ENCODE data around the gene PARD6G.

PARD6G gene

DNA sequence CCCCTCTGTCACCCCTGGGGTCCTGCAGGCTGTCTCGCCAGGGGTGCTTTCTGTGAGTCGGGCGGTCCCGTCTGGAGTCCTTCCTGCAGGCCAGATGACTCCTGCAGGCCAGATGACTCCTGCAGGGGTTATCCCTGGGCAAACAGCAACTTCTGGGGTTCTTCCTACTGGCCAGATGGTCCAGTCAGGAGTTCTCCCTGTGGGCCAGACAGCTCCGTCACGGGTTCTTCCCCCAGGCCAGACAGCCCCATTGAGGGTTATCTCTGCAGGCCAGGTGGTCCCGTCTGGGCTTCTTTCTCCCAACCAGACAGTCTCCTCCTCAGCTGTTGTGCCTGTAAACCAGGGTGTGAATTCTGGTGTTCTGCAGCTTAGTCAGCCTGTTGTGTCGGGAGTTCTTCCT, 110.6 kb downstream of the PARD6G start:
- no peak for DNase-seq

DNA sequence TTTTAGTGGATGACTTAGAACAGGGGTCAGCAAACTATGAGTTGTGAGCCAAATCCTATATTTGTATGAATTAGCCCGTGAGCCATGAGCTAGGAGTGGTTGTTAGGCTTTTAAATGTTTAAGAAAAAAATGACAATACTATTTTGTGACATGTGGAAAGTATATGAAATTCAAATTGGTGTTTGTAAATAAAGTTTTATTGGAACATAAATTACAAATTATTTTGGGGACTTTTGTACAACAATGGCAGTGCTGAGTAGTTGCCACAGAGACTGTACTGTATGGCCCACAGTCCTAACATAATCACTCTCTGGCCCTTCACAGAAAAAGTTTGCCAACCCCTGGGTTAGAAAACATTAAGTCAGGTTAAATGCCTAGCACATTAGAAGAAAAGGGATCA, 112.2 kb downstream of the PARD6G start:
- DNase-seq = no peak

DNA sequence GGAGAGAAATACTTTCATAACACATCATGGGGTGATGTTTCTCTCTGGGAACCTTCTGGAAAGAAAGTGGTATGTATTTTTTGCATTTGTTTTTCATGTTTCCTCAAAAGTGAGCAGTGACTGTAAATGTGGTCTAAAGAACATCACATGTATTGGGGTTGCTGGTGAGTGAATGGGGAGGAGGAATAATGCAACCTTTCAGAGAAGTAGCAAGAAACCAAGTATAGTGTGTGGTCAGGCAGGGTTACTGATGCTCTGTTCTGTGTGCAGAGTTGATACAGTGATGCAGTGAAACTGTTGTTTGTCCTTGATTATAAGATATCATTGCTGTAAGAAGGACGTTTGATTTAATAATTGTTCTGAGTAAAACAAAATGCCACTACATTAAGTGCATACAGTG, 114.2 kb downstream of the PARD6G start:
- DNase-seq = no peak

DNA sequence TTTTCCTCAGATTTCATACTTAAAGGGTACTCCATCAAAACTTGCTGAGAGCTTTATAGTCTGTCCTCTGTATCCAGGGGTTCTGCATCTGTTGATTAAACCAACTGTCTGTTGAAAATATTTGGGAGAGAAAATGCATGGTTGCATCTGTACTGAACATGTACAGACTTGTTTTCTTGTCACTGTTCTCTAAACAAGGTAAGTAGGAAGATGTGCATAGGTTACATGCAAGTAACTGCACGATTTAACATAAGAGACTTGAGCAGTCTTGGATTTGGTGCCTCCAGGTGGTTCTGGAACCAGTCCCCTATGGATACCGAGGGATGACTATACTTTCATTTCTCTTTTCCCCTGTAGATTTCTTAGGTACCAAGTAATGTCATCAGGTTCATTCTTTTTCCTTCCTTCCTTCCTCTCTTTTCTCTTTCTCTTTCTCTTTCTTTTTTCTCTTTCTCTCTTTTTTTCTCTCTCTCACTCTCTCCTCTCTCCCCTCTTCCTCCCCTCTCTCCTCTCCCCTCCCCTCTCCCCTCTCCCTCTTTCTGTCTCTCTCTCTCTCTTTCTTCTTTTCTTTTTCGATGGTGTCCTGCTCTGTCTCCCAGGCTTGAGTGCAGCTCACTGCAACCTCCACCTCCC, 115.0 kb downstream of the PARD6G start:
- DNase-seq = no peak

DNA sequence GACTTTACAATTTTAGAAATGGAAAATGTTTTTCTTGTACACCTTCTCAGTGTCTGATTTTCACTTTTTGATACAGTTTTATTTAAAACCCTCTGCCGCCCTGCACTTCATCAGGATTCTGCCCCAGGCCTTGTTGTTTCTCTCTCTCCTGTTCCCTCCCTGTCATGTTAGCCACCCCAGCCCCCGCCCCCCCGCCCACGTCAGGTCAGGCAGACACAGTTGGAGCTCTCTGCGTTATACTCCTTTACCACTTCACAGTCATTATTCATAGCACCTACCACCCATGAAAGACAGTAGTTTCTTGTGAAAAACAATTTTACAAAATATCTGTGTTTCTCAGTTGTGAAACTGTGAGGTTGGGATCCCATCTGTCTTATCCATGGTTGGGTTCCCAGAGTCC, 116.8 kb downstream of the PARD6G start:
- DNase-seq = no peak

DNA sequence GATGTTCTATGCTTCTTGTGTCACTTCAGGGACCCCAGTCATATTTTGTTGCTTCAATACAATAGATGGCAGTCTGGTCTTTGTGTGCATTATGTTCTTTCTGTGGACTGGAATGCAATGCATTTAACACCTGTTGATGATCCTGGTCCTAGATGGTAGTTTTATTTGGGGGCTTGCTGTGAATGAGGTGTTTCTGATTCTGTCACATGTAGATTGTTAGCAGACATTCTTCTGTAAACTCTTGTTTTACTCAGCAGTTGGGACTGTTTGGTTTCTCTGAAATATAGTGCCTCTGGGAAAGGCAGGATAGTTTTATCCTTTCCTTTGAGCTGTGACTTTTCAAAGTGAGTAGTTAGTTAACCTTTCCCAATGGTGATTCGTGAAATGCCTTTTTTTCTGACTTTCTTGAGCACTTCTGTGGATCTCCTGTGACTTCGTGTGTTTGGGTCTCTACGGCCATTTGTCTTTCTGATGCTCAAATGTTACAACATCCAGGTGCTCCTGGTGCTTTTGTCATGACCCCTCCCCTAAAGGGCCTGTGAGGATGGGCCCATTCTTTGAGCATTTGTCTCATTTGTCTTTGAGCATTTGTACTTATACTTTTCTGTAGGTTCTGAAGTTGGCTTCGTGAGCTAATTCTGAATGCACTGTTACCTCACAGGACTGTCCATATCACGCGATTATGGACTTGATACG, 117.5 kb downstream of the PARD6G start:
- no peak for DNase-seq

DNA sequence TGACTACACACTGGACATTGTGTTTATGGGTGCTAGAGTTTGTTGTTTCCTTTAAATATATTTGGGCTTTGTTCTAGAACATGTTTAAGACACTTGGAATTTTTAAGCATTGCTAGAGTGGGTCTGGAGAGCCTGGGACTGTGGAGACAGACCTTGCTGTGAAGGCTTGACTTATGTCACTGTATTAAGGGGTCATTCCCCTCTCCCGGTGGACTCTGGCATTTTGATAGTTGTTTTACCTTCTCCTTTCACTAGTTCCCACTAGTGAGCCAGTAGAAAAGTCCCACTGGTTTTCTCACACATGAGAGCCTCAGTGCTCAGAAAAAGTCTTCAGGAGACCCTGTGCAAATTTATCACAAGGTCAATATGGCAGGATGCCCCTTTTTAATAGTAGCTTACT, 119.7 kb downstream of the PARD6G start:
- no peak for DNase-seq

DNA sequence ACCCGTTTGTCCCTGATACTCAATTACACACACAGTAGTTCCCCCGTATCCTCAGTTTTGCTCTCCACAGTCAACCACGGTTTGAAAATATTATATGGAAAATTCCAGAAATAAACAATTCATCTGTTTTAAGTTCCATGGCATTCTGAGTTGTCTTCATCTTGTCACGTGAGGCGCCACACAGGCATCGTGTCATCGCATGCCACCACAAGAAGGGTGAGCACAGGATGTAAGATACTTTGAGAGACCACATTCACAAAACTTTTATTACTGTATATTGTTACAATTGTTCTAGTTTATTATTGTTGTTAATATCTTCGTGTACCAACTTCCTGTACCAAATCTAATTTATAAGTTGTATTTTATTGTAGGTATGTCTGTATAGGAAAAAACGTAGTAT, 120.5 kb downstream of the PARD6G start:
- no peak for DNase-seq

DNA sequence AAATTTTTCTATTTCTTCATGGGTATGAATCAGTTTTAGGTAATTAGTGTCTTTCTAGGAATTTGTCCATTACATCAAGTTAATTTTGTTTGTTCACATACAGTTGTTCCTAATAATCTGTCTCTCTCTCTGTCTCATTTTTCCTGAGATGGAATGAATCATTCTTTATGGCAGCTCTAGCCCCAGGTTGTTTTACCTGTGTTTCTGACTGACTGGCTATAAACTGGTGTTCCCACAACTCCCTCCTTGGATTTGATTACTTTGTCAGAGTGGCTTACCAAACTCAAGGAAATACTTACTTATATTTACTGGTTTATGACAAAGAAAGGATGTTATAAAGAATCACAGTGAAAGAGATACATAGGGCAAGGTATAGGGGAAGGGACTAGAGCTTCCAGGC, 123.2 kb downstream of the PARD6G start:
- DNase-seq = no peak

DNA sequence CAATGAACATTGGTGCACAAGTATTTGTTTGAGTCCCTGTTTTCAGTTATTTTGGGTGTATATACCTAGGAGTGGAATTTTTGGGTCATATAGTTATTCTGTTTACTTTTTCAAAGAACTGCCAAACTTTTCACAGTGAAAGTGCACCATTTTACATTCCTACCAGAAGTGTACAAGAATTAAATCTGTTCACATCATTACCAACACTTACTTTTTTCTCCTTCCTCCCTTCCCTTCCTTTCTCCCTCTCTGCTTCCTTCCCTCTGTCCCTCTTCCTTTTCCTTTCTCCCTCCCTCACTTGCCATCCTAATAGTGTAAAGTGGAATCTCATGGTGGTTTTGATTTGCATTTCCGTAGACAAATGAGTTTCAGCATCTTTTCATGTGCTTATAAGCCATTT, 126.4 kb downstream of the PARD6G start:
- no peak for DNase-seq

DNA sequence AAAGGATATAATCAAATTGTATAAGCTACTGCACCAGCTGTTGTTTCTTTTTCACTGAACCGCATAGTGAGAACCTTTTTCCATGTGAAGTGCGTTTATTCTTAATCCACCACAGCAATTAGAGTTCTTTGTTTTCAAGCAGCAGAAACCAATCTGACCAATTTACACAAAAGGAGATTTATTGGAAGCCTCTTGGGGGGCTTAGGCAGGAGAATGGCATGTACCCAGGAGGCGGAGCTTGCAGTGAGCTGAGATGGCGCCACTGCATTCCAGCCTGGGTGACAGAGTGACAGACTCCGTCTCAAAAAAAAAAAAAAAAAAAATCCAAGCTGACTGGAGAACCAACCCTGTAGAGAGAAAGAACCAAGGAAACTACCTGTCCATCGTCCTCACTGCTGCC, 128.2 kb downstream of the PARD6G start:
- no peak for DNase-seq

DNA sequence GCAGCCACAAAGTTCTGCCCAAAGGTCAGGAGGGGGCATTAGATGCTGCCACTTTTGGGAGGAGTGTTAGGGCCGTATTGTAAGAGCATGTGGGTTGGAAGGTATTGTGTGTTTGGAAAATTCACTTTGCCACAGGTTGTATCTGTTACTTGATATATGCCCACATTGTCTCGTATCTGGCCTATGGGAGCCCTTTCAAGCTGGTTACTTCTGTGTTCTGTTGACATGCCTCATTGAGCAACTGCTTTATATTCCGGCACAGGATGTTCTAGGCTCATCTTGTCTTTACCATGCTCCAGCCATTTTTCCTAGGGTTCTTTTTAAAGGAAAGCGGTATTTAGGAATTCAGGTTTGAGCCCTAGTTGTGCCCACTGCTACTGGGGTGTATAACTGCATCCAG, 132.3 kb downstream of the PARD6G start:
- DNase-seq = no peak

DNA sequence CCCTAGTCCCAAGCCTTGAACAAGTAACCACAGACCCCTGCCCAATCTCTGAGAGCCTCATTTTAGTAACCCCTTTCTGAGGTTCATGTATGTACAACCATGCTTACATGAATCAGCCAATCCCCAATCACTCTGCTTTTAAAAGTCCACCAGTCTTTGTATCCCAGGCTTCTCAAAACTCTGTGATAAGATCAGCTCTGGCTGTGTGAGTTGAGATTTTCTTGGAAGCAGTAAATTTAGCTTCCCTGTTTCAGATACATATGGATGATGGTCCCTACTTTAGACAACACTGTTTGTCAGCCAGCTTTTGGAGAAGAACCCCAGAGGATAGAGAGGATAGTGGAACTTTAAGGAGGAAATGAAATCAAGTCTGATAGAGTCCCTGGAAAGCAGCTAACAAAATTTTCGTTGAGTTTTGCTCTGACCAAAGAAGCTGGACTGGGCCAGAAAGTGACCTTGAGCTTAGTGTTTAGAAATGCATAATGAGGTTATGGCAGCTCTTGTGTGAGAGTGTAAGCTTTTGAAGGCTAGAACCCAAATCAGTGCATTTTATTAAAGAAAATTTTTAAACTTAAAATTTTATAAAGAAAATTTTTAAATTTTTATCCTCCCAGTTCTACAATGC, 134.6 kb downstream of the PARD6G start:
- no peak for DNase-seq

DNA sequence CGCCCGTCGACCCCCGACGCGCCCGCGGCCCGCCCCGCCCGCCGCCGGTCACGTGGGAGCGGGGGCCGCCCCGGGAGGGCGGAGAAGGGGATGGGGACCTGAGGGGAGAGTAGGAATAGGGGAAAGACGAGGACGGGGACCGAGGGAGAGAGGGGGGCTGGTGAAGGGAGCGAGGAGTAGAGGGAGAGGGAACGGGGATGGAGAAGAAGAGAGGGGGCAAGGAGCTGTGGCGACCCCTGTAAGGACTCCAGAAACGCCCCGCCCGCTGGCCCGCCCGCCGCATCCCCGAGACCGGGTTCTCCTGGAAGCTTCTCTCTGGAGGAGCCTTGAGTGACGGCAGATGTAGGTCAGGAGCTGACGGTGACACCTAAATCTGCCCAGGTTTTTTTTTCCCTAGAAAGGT, 137.6 kb downstream of the PARD6G start:
- DNase-seq = peak; percentile 62

DNA sequence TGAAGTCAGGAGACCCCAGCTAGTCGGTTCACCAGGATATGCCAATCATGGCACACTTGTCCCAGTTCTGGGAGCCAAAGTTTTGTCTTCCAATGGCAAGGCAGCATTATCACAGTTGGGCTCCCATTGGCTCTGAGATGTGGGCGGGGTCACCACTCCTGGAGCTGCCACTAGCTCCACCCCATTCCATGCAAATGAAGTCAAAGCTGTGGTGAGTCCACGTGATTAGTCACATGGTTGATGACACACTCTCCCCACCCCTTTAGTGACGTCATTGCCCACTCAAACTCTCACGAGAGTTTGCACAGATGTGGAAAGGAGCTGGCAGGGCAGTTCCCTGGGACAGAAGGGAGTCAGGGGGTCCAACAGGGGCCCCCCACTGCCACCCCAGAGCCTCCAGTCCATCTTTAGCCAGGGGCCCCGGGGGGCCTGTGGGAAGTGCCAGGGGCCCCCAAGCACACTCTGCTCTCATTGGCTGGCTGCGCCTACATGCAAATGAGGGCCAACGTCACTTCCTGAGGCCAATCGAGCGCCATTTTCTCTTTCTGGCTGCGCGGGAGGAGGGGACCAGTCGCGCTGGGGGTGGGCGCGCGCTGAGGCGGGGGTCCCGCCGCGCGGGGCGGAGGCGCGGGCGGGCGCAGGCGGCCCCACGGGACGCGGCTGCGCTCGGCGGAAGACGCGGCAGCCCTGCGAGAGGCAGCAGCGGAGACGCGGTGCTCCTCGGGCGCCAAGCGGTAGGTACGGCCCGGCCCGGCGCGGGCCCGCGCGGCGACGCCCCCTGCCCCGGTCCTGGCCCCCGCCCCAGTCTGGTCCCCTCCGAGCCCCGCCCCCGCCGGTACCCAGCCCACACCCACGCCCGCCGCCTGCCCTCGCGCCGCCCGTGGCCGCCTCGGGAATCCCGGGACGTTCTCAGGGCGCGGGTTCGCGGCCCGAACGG, 138.3 kb downstream of the PARD6G start, which contains the start of gene ADNP2:
TSS of gene ADNP2 (plus strand) at position 524 of the 937 bp plus-strand sequence. CDS start 8,281 bp downstream, outside the sequence.
- DNase-seq = peak; percentile 90

DNA sequence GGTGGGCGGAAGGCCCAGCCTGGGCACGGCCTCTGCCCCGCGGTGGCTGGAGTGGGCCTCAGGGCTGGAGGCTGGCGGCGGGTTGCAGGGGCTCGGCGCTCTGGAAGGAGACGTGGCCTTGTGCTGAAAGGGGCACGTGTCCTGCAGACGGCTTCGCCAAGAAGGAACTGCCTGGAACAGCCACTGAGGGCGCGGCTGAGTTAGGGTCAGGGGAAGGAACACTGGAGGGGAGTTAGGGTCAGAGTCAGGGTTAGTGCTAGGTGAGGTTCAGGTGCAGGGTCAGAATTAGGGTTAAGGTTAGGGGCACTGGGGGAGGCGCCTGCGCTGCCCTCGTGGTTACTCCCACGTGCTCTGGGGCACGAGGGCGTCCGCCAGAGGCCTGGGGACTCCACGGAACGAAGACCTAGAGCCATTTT, 139.2 kb downstream of the PARD6G start:
- no peak for DNase-seq

DNA sequence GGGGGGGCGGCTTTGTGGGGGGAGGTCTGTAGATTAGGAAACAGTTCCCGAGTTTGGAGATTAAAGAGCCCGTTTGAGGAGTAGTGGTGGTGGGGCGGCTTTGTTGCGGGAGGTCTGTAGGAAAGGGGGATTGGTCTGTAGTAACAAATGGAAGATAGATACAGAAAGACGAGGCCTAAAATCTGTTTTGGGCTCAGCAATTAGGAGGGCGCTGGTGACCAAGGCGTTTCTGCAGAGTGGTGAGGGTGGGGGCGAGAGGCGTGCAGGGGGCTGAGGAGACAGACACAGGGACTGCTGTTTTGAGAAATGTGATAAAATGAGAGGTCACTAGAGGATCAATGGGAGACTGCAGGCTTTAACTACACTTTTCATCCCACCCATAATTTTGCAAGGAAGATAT, 139.9 kb downstream of the PARD6G start:
- DNase-seq = no peak

All from stimulated activated CD8-positive, alpha-beta memory T cell treated with anti-CD3 and anti-CD28 coated beads, Interleukin-4, amount 100 ng/mL, for 48 hours (primary cell).